T follicular helper cell (primary cell): ENCODE results near the gene MRPL42.
"Not testable (repeated sequence)": the region's sequence is repeated elsewhere in the genome, so short reads cannot be mapped to it uniquely, and the experiment has no call there.

Experiments used
- DNase-seq: peaks from one replicate; pipeline ENCODE4 v3.0.0-alpha.2; 2020; ENCODE audit warnings: low read depth

MRPL42 gene

DNA sequence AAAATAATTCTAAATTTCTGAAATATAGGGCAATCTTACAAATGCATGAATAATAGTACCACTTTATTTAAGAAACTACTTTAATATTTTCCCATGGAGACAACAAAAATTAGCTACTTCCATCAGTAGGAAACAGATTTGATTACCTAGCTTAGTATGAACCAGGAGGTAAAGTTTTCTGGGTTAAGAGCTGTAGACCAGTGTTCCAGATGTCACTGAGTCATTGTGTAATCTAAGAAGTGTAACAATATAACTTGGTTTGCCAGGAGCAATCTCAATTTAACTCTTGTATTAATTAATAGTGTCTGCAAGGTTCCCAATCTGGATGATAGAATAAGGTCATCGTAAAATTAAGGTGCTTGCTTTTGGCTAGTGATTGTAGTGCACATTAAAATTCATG is 31.5 kb downstream of the MRPL42 start:
- not testable (repeated sequence) for DNase-seq

DNA sequence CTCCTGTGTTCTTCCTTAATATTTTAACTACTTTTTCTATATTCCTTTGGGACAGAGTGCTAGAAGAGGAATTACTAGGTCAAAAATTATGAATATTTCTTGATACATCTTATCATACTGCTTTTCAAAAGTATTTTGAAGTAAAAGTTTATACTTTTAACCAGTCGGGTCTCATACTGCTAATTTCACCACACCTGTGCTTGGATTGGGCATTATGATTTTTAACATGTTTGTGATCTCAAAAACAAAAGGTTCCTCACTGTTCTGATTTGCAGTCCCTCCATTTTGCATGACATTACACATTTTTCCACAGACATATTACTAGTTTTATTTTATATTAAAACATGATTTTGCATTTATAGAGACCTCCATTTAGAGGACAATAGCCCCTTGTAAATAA is 32.9 kb downstream of the MRPL42 start:
- DNase-seq: no peak

DNA sequence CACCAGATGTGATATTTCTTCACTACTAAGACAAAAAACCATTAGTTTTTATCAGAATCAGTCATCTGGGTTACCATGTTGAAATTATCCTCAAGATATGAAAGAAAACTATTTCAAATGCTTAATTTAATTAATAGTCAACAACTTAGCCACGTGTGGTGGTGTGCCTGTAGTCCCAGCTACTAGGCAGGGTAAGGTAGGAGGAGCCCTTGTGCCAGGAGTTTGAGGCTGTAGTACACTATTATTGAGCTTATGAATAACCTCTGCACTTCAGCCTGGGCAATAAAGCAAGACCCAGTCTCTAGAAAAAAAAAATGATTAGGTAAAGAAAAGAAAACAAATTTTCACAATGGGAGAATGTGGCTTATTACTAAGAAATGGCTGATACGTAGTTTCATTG is 33.4 kb downstream of the MRPL42 start:
- no peak for DNase-seq

DNA sequence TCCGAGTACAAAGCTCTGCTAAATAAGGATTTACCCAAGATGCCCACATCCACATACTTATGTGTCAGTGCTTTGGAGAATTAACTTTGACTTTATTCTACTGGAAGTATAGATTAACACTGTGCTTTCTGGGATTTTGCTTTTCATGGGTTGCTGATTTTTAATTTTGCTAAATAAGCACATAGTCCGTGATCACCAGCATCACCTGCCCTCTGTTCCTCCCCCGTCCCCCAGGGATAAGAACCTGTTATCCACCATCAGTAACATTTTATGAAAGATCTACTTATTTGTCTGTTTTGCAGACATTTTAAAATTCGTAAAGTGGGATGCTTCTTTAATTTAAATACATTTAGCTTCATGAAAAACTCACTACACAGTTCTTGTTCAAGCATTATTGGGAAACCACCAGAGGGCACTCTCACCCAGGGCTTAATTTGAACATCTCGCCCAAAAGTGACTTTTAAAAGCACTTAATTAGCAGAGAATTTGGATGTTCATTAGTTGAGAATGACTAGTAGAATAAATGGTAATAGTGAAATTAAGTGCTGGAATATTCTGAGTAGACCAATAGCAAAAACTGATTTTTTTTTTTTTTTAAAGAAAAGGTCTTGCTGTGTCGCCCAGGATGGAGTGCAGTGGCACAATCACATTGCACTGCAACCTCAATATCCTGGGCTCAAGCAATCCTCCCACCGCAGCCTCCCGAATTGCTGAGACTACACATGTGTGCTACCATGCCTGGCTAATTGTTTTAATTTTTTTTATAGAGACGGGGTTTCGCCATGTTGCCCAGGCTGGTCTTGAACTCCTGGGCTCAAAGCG is 35.7 kb downstream of the MRPL42 start:
- peak; percentile 46 for DNase-seq

DNA sequence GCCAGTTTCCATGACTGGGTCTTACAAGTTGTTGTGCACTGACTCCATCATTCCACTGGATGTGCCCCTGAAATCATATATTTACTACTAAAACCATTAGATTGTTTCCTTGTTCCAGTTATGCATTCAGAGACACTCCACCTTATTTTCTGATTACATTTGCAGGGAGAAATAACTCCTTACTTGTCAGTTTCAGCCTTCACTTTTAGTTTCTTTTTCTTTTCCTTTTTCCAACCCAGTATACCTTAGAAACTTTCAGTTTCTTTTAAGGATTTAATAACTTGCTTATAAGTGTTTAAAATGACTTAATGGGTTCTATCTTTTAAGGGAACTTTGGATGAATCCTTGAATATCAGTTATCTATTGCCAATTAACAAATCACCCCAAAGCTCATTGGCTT is 39.9 kb downstream of the MRPL42 start:
- DNase-seq: no peak

DNA sequence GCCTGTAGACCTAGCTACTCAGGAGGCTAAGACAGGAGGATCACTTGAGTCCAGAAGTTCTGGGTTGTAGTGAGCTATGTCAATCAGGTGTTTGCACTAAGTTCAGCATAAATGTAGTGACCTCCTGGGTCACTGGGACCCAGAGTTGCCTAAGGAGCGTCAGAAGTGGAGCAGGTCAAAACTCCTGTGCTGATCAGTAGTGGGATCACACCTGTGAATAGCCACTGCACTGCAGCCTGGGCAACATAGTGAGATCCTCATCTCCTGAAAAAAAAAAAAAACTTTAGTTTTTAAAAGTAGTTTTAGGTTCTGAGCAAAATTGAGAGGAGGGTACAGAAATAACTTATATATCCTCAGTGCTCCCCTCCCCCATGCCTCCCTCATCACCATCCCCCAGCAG is 42.2 kb downstream of the MRPL42 start:
- no peak for DNase-seq

DNA sequence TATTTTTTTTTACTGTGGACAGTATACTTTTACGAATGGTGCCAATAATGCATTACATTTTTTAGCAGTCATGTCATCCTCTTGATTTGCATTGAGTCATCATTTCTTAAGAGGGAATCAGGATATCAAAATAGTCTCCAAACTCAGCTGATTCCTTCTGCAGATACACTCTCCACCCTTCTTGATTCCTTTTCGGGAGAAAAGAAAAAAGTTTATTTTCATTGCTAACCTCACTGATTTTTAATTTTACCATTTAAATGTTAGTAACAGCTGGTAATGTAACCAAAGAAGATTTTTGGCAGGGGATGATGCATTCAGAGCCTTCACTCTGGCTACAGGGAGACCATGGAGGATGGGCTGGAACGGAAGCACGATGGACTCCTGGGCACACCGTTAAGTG is 47.5 kb downstream of the MRPL42 start:
- DNase-seq: no peak

DNA sequence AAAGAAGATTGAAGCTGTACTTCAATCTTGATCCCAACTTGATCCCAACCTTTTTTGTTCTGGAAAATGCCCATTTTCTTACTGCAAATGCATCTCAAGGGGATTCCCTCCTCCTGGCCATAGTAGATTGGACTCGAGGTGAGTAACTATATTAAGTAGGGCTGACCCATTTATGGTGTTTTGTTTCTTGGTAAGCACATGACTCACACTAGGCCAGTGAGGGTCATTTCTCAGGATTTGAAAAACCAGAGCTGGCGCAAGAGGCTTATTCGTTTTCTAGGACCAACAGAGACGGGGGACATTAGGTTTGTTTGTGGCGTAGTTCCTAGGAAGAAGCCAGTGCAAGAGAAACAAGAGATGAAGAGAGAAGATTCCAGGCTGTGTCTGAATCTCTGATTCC is 51.4 kb downstream of the MRPL42 start:
- DNase-seq: no peak

DNA sequence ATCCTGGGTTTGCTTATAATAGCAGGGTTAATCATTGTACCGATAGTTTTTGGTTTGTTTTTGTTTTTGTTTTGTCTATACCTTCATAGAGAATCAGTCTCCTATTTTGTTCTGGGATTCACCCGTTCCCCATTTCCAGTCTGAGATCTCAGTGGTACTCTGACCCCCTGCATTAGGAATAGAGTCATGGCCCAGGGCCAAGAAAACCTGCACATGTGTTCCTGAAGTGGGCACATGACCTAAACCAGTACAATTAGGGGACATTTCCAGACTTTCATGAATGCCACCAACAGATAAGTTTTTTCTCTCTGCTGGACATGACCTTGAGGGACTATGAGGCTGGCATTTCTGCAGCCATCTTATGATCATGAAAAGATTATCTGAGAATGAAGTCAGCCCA is 52.5 kb downstream of the MRPL42 start:
- no peak for DNase-seq

DNA sequence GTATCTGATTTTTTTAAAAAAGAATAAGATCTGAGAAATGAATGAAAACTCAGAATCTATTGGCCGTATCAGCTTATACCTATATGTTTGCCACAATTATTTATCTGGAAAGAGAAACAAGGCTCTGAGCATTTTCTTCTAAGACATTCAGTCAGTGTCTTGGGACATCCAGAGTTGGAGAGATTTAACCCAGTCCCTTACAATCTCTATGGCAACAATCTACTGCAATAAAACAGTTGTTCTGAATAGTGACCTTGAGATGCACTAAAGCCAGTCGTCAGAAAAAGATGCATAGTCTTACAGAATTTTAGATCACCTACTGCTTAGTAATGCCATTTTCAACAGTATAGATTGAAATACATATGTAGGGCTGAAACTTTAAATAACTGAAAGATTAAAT is 53.1 kb downstream of the MRPL42 start:
- no peak for DNase-seq

DNA sequence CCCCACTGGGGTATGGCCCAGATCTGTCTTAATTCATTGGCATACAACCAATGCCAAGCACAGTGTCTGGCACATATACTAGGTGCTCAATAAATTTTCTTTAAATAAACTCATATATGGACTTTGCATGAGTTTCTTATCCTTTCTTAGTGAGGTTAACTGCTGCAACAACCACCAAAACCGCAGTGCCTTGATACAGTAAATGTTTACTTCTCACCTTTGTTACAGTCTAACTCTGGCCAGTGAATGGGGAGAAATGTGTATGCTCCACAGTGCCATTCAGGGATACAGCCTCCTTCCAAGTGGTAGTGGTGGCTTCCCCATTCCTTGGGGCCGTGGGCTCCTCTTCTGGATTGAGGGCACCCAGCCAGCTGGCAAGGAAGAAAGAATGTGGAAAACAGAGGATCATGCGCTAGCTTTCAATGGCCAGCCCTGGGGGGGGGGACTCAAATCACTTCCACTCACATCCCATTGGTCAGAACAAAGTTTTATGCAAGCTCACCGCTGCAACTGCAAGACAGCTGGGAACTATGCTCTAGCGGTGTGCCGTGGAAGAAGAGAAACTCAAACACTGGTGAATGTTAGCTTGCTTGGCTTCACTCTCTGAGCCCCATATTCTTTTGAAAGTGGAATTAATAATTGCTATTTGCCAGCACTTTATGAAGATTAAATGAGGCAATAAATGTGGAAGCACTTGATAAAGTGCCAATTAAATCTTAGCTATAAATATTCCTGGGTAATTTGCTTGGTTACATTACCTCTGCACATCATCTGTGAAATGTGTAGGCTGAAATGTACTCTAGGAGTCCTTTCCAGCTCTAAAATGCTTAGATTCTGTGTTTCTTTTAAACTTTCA is 54.1 kb downstream of the MRPL42 start:
- no peak for DNase-seq

DNA sequence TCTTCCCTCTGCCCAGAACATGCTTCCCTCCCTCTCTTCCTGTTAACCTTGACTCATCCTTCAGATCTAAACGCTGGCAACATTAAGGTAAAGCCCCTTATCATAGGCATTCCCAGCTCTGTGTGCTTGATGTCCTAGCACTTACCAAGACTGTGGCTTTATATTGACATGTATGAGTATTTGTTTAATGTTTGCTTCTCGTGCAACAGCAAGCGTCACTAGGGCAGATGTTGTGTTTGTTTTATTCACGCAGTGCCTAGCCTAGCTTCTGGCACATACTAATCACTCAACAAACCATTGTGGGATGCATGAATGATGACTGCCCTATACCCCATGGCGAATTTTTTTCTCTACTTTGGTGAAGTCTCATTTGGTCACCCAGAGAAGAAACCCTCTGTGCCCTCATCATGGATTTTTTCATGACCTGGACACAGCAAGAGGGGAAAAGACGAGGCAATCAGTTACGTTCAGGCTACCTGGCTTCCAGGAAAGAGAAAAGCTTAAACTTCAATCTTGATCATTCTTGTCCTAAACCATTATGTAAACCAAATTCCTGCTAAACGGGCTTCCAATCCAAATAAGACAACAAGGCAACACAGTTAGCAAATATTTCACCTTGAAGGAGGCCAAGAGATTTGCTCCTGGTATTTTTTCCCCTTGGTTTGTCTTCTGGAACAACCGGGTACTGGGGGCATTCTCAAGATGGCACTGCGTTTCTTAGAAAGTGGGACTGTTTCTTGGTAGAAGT is 57.2 kb downstream of the MRPL42 start:
- no peak for DNase-seq

DNA sequence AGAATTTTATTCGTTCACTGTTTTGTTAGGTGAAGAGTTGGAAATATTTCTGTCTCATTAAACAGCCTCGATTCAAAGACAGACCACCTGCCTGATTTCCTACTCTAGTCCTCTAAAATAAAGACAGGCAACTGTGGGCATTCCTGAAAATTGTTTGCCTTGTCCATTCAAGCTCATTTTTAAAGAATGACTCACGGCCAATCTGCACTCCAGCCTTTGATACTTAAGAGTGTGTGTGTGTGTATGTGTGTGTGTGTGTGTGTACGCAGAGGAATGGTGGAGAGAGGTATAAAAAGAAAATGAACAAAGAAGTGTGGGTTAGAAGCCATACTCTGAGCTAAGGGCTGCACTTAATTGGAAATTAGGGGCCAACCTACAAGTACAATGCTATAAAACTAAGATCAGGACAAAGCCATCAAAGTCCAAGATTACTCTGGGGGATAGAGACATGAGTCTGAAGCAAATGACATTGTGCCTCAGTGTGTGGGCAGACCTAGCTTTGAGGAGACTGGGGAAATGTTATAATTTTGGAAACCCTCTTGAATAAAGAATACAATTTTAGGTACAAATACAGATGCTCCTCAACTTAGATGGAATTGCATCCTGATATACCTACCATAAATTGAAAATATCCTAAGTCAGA is 59.6 kb downstream of the MRPL42 start:
- DNase-seq: no peak

DNA sequence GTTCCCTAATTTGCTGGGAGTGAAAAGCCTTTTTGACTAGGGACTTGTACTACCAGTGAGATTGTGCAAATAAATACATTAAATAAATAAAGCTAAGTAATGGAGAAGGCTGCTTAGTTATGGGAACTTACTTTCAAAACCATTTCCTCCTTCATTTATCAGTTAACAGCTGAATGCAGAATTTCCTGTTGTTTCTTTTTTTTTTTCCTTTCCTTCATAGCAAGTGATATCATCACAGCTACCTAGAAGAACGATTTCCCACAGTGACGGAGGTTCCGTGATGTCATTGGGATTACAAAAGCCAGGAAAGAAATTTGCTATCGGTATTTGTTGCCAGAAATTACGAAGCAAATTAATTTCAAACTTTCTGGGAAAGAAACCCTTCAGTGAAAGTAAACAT is 63.0 kb downstream of the MRPL42 start:
- DNase-seq: no peak

DNA sequence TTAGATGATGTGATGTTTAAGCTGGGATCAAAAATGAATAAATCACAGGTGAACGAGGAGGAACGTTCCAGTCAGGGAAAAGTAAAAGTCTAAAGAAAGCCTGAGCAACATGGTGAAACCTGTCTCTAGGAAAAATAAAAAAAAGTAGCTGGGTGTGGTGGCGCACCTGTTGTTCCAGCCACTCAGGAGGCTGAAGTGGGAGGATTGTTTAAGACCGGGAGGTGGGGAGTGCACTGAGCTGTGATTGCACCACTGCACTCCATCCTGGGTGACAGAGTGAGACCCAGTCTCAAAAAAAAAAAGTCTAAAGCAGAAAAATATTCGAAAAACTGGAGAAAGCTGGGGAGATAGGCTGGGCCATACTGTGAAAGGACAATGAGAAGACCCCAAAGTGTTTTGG is 66.0 kb downstream of the MRPL42 start:
- no peak for DNase-seq

DNA sequence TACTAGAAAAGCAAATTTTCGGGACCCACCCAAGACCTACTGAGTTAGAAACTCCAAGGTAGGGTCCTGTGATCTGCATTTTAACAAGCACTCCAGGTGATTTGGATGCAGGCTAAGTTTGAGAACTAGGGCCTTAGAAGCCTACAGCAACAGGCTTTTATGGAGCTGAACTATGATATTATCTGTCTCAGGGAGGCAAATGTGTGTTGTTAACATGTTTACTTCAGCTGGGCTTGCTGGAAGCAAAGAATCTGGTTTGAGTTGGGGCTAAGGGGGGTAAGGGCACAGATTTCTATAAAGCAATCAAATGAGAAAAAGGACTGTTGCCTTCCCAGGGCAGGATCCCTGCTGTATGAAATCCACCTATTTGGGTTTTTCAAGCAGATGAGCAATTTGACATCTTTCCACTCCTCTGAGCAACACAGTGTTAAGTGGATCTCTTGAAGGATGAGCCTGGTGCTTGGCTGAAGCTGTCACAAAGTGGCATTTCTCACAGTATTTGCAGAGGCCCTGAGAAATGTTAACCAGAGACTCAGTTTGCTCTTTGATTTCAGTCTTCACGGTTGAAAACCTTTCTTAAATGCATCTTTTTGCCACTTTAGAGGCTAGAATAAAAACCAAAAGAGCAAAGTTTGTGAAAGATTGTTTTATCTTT is 68.9 kb downstream of the MRPL42 start:
- DNase-seq: no peak

DNA sequence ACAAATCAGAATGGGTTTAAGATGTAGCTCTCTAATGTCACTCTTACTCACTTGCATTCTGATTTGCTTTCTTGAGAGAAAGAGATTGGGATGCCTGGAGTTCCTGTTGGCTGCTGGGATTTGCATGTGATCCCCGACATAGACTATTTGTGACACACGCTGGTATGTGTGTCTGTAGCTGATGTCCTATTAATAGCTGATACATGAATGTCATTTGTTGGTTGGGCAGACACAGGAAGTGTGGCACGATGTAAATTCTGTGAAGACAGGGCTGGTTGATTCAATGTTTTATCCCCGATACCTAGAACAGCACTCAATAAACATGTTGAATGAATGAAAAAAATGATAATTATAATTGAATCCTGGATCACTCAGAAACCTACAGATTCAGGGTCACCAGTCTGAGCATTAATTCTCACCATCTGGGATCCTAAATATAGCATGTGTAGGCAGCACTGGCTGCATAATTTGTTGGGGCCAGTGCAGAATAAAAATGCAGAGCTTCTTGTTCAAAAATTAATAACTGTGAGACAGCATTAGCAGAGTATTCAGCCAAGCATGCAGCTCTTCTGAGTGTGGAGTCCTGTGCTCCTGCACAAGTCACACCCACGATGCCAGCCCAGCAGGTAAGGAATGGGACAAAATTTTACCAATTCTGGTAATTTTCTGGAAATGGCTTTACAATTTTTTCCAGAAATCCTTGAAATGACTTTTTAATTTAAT is 69.6 kb downstream of the MRPL42 start:
- DNase-seq: no peak

DNA sequence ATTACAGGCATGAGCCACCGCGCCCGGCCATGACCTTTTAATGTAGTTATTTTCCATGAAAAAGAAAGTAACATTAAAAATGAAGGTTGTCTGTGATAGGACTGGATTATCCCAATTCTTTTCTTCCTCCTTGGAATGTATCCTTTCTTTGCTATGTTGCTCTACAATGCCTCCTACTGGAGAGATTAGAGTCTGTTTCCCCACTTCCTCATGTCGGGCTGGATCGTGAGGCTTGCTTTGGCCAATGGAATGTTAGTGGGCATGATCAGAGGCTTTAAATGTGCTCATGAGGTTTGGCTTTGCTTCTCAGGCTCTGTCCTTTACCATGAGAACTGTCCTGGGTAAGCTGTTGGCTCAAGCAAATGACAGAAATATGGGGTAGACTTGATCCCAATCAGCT is 70.5 kb downstream of the MRPL42 start:
- no peak for DNase-seq

DNA sequence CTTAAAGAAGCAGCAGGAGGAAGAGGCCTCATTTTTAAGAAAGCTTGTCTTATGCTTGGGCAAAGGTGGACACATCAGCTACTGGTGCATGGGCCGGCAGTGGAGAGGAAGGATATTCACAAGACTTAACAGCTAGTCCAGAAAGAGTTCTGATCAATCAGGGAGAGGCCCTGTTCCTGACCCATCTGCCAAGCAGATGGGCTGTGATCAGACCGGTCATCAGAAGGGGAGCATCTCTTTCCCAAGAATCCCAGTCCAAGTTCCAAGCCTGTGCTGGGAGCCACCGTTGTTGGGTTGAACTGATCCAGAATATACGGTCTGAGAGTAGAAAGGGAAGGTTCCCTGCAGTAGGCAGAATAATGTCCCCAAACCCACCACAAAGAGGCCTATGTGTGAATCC is 72.5 kb downstream of the MRPL42 start:
- DNase-seq: no peak

DNA sequence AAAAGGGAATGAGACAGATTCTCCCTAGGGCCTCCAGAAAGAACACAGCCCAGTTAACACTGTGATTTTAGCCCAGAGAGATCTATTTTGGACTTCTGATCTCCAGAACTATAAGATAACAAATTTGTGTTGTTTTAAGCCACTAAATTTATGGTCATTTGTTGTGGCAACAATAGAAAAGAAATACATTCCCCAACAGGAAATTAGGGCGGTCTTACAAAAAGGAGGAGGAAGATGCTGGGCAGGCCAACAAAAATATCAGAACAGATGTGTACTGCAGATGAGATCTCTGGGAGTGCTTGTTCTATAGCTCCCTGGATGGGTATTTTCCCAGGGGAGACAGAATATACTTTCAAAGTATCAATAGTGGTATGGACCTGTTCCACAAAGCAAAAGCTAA is 73.2 kb downstream of the MRPL42 start:
- no peak for DNase-seq
